Neuron (in vitro differentiated cells): ENCODE data around the gene RAB40C.

Source experiments
- H2AFZ ChIP-seq: one replicate; pipeline ENCODE4 v1.6.1; 2013; ENCODE audit warnings: low read depth, mild to moderate bottlenecking, inconsistent platforms, low read length, moderate library complexity
- H3K27me3 ChIP-seq: one replicate; pipeline ENCODE4 v1.6.1; 2013; ENCODE audit warnings: low read length; ENCODE audit not compliant: insufficient read depth
- H3K36me3 ChIP-seq: one replicate; pipeline ENCODE4 v1.6.1; 2013; ENCODE audit warnings: low read length; ENCODE audit not compliant: insufficient read depth
- H3K4me1 ChIP-seq: one replicate; pipeline ENCODE4 v1.6.1; 2013; ENCODE audit warnings: low read length; ENCODE audit not compliant: insufficient read depth
- H3K4me3 ChIP-seq: 2 replicates; pipeline ENCODE4 v1.5.1; 2013; ENCODE audit warnings: mild to moderate bottlenecking, low read length, moderate library complexity
- H3K9me3 ChIP-seq: one replicate; pipeline ENCODE4 v1.6.1; 2013; ENCODE audit warnings: low read length

Gene RAB40C

GRCh38 chr16:667780-668518, 78.1 kb downstream of the RAB40C start, which contains the start of gene RHOT2:
RHOT2 (plus strand) TSS chr16:668132; CDS start chr16:668200, 68 bp downstream.
- Histone ChIP-seq H3K27me3 (no peaks in the 10 kb centered on the region), H3K4me1 (peaks cover 11% of the 10 kb centered on the region), H3K9me3 (no peaks in the 10 kb centered on the region), H3K36me3 (peaks cover 38% of the 10 kb centered on the region), H3K4me3 (peak within 1 kb of the TSS; percentile 92), H2AFZ (peak within 1 kb of the TSS; percentile 31)

DNA sequence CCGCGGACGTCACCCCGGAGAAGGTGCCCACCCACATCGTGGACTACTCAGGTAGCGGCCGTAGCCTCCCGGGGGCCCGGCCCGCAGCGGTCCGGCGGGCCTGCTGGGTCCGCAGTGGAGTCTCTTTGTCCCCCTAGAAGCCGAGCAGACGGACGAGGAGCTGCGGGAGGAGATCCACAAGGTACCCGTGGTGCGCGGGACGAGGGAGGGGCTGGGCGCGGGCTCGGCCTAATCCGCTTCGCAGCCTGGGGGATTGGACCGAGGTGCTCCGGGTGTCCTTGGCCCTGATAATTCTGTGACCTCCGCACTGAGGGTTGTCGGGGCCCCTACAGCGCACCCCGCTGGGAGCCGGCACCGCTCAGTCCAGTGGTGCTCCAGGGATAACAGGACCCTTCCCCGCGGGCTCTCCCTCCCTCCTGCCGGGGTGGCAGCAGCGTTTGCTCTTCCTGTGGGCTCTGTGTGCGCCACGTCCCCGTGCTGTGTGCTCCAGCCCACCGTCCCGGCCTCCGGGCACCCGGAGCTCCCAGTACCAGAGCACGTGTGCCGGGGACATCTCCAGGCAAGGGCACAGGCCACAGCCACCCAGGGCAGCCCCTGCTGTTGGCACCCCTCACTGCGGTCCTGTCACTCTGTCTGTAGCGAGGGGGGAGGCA, 78.8 kb downstream of the RAB40C start:
- H3K4me3 ChIP-seq: peak overlapping the region; percentile 92
- H3K36me3 ChIP-seq: peaks cover 44% of the 10 kb centered on the region
- no peaks in the 10 kb centered on the region for H3K27me3 ChIP-seq
- no peak overlapping the region for H2AFZ ChIP-seq
- H3K9me3 ChIP-seq: no peaks in the 10 kb centered on the region
- peaks cover 11% of the 10 kb centered on the region for H3K4me1 ChIP-seq

GRCh38 chr16:669666-670065, 79.8 kb downstream of the RAB40C start:
- no peak overlapping the region for H3K4me3 ChIP-seq
- peaks cover 11% of the 10 kb centered on the region for H3K4me1 ChIP-seq
- H3K9me3 ChIP-seq: no peaks in the 10 kb centered on the region
- H3K36me3 ChIP-seq: peaks cover 52% of the 10 kb centered on the region
- H2AFZ ChIP-seq: no peak overlapping the region
- no peaks in the 10 kb centered on the region for H3K27me3 ChIP-seq

- Histone ChIP-seq H3K36me3 (peaks cover 52% of the 10 kb centered on the region), H3K27me3 (no peaks in the 10 kb centered on the region), H3K4me1 (peaks cover 11% of the 10 kb centered on the region), H2AFZ (no peak overlapping the region), H3K9me3 (no peaks in the 10 kb centered on the region), H3K4me3 (no peak overlapping the region)
Observed at GRCh38 chr16:670485-671352, 80.9 kb downstream of the RAB40C start.

GRCh38 chr16:671353-672131, 81.7 kb downstream of the RAB40C start:
- no peak overlapping the region for H3K4me3 ChIP-seq
- no peaks in the 10 kb centered on the region for H3K9me3 ChIP-seq
- H2AFZ ChIP-seq: no peak overlapping the region
- H3K4me1 ChIP-seq: peaks cover 11% of the 10 kb centered on the region
- H3K36me3 ChIP-seq: peaks cover 52% of the 10 kb centered on the region
- H3K27me3 ChIP-seq: no peaks in the 10 kb centered on the region

DNA sequence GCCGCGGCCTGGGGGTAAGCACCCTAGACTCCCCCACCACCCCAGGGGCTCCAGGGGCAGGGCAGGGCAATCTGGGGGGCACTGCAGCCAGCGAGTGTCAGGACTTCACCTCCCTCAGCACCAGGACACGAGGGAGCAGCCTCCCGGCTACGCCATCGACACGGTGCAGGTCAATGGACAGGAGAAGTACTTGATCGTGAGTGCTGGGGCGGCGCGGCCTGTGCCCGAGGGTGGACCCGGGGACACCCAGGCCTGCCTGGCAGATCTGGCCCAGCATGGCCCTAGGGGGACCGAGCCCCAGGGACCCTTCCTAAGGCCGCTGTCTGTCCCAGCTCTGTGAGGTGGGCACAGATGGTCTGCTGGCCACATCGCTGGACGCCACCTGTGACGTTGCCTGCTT, 82.5 kb downstream of the RAB40C start:
- H3K9me3 ChIP-seq: no peaks in the 10 kb centered on the region
- H2AFZ ChIP-seq: no peak overlapping the region
- H3K4me3 ChIP-seq: no peak overlapping the region
- H3K36me3 ChIP-seq: peaks cover 52% of the 10 kb centered on the region
- no peaks in the 10 kb centered on the region for H3K27me3 ChIP-seq
- peaks cover 10% of the 10 kb centered on the region for H3K4me1 ChIP-seq

- peaks cover 52% of the 10 kb centered on the region for H3K36me3 ChIP-seq
- no peak overlapping the region for H2AFZ ChIP-seq
- H3K9me3 ChIP-seq: no peaks in the 10 kb centered on the region
- no peaks in the 10 kb centered on the region for H3K27me3 ChIP-seq
- peaks cover 8% of the 10 kb centered on the region for H3K4me1 ChIP-seq
- no peak overlapping the region for H3K4me3 ChIP-seq
Observed at GRCh38 chr16:672851-673250, 83.0 kb downstream of the RAB40C start.

DNA sequence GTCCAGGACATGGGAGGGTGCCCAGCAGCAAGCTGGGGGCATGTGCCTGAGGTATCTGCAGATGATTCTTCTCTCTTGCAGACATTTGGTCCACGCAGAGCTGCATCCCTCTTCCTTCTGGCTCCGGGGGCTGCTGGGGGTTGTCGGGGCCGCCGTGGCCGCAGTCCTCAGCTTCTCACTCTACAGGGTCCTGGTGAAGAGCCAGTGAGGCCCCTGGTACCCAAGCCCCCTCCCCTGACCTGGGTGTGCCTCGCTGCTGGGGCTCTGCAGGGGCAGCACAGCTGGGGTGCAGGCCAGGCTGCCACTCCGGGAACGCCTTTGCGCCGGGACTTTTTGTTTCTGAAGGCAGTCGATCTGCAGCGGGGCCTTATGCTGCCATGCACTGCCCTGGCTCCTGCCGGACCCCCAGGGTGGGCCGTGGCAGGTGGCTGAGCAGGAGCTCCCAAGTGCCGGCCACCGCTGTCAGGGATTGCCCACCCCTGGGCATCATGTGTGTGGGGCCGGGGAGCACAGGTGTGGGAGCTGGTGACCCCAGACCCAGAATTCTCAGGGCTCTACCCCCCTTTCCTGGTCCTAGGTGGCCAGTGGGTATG, 83.6 kb downstream of the RAB40C start:
- Histone ChIP-seq H3K36me3 (peaks cover 52% of the 10 kb centered on the region), H3K9me3 (no peaks in the 10 kb centered on the region)

GRCh38 chr16:674214-674881, 84.5 kb downstream of the RAB40C start:
- H3K9me3 ChIP-seq: no peaks in the 10 kb centered on the region
- H3K27me3 ChIP-seq: no peaks in the 10 kb centered on the region
- no peak overlapping the region for H3K4me3 ChIP-seq
- H3K4me1 ChIP-seq: no peaks in the 10 kb centered on the region
- H2AFZ ChIP-seq: no peak overlapping the region
- H3K36me3 ChIP-seq: peaks cover 50% of the 10 kb centered on the region

More for the DNA sequence above, 83.6 kb downstream of the RAB40C start:
- peaks cover 8% of the 10 kb centered on the region for H3K4me1 ChIP-seq
- no peak overlapping the region for H3K4me3 ChIP-seq
- no peak overlapping the region for H2AFZ ChIP-seq
- no peaks in the 10 kb centered on the region for H3K27me3 ChIP-seq

GRCh38 chr16:674968-675883, 85.4 kb downstream of the RAB40C start, which contains the start of gene RHBDL1:
RHBDL1 (plus strand) TSS chr16:675671; CDS start chr16:675791, 120 bp downstream.
- Histone ChIP-seq H2AFZ (no peak within 1 kb of the TSS), H3K4me3 (no peak within 1 kb of the TSS), H3K27me3 (no peaks in the 10 kb centered on the region), H3K4me1 (no peaks in the 10 kb centered on the region), H3K36me3 (peaks cover 42% of the 10 kb centered on the region), H3K9me3 (no peaks in the 10 kb centered on the region)

DNA sequence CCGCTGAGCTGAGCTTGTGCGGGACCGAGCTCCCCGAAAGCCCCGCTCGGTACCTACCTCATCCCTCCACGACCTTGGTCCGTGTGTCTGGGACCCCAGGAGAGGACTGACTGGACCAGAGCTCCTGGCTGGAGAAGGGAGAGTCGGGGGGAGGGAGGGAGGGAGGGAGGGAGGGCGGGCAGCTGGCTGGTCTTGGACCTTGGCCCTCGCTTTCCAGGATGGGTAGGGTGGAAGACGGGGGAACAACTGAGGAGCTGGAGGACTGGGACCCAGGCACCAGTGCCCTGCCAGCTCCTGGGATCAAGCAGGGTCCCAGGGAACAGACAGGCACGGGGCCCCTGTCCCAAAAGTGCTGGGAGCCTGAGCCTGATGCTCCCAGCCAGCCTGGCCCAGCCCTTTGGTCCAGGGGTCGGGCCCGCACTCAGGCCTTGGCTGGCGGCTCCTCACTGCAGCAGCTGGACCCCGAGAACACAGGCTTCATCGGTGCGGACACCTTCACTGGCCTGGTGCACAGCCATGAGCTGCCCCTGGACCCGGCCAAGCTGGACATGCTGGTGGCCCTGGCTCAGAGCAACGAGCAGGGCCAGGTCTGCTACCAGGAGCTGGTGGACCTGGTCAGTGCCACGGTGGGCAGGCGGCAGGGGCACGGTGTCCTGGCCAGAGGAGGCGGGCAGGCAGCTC, 86.2 kb downstream of the RAB40C start:
- Histone ChIP-seq H3K36me3 (peaks cover 34% of the 10 kb centered on the region), H3K4me3 (no peak overlapping the region), H3K9me3 (no peaks in the 10 kb centered on the region), H3K27me3 (no peaks in the 10 kb centered on the region), H2AFZ (no peak overlapping the region), H3K4me1 (peaks cover 3% of the 10 kb centered on the region)
